GM18499 (cell line): ENCODE measurements around the gene TDRD12.
"Not testable (repeated sequence)": the region's sequence is repeated elsewhere in the genome, so short reads cannot be mapped to it uniquely, and the experiment has no call there.

Source experiments
- ATAC-seq: cut with Tn5 transposase; IDR thresholded peaks from one replicate; pipeline ENCODE4 v1.9.1; 2021; ENCODE audit warnings: moderate number of reproducible peaks; ENCODE audit not compliant: insufficient read depth, unreplicated experiment

The TDRD12 gene

DNA sequence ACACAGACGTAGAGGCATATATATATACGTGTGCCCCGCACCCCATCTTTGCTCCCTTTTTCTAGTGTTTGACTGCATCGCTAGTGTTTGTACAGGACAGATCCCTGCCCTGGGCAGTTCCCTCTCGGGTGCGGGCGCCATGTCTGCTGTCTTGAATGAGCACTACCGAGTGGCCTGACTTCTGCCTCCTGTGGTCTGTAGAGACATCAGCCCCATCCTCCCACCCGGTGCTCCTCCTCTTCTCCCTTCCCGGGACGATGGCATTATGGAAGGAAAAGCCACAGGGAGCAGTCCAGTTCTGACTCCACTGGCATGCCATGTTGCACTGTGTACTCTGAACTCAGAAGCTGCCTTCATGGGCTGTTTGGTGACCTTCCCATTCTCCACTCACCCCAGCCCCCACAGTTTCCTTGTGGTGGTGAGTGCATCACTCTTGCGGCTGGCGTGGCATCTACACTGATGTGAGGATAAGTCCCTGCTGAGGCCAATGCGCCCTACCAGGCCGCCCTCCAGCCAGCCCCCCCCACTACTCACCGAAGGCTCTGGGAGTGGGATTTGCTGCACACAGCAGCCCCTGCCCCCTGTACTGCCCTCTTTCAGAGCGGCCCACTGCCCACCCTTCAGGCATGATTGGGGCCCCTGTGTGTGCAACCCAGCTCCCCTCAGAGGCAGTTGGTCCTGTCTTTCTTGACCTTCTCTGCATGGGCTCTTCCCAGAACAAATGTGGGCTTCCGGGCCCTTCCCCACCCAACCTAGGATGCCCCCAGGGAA, 25.2 kb downstream of the TDRD12 start:
- no peak for ATAC-seq

DNA sequence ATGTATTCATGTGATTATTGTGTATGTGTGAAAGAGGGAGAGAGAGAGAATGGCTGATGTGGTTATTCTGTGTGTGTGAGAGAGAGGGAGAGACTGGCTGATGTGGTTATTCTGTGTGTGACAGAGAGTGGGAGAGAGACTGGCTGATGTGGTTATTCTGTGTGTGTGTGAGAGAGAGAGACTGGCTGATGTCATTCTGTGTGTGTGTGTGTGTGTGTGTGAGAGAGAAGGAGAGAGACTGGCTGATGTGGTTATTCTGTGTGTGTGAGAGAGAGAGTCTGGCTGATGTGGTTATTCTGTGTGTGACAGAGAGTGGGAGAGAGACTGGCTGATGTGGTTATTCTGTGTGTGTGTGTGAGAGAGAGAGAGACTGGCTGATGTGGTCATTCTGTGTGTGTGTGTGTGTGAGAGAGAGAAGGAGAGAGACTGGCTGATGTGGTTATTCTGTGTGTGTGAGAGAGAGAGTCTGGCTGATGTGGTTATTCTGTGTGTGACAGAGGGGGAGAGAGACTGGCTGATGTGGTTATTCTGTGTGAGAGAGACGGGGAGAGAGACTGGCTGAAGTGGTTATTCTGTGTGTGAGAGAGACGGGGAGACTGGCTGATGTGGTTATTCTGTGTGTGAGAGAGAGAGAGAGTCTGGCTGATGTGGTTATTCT, 26.2 kb downstream of the TDRD12 start:
- not testable (repeated sequence) for ATAC-seq

DNA sequence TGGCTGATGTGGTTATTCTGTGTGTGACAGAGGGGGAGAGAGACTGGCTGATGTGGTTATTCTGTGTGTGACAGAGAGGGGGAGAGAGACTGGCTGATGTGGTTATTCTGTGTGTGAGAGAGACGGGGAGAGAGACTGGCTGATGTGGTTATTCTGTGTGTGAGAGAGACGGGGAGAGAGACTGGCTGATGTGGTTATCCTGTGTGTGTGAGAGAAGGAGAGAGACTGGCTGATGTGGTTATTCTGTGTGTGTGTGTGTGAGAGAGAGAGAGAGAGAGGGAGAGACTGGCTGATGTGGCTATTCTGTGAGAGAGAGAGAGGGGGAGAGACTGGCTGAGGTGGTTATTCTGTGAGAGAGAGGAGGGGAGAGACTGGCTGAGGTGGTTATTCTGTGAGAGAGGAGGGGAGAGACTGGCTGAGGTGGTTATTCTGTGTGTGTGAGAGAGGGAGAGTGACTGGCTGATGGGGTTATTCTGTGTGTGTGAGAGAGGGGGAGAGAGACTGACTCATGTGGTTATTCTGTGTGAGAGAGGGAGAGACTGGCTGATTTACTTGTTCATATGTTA, 27.1 kb downstream of the TDRD12 start:
- not testable (repeated sequence) for ATAC-seq

DNA sequence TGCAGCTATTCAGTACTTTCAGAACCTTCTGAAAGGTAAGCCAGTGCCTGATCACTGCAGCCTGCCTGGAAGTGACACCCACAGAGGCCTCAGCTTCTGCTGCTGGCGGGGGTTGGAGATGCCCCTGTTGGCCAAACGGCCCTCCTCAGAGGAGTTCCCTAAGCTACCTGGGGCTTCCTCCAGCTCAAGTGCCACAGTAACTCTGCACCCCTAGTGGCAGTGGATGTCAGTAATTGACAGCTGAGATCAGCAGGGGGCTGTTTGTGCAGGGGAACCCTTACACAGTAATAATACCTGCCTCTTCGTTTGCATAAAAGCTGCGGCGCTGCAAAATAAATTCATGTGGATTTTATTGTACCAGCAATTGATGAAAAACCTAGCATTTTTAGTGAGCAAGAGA, 28.9 kb downstream of the TDRD12 start:
- ATAC-seq, result no peak

DNA sequence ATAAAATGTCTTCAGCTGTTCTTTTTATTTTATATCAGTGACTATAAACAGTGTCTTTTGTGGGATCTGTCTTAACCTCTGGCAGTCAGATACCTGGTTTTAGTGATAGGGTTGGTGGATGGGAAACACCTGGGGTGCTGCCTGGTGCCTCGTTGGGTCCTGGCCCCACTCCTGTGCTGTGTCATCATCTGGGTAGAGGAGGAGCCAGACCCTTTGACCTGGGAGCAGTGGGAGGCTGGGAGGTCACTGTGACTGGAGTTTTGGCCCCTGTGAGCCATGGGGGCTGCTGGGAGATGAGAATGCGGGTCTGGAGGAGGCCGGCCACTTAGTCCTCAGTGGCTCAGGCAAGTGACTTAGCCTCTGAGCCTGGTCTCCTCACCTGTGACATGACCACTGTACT, 29.4 kb downstream of the TDRD12 start:
- ATAC-seq, result no peak

DNA sequence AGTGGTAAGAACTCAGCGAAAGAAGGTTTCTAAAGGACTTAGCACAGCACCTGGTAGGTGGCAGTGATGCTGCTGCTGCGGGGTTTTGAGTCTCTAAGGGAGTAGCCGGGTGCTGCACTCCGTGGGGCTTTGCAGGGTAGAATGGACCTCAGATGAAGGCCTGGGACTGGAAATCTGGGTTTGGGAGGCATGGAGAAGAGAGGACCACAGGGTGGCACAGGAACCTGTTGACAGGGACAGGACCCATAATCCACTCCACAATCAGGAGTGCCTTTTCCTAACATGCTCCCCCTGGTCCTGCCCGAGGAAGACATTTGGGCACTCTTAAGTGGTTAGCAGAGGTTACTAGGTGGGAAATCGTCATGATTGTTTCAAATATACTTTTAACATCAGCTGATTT, 29.8 kb downstream of the TDRD12 start:
- ATAC-seq, result no peak

DNA sequence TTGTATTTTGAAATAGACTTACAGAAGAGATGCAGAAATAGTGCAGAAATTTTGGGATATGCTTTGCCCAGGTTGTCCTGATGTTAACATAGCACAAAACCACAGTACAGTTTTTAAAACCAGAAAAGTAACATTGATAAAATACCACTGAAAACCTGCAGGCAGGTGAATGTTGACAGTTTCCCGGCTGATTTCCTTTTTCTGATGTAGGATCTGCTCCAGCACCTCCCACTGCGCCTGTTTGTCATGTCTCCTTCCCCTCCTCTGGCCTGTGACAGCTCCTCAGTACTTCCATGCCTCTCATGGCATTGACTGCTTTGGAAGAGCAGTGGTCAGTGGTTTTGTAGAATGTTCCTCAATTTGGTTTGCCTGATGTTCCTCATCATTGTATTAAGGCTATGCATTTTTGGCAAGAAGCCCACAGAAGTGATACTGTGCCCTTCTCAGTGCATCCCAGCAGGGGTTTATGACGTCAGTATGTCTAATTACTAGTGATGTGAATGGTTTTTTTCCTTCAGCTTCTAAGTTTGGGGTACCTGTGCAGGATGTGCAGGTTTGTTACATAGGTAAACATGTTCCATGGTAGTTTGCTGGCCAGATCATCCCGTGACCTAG, 31.0 kb downstream of the TDRD12 start:
- ATAC-seq, result no peak

DNA sequence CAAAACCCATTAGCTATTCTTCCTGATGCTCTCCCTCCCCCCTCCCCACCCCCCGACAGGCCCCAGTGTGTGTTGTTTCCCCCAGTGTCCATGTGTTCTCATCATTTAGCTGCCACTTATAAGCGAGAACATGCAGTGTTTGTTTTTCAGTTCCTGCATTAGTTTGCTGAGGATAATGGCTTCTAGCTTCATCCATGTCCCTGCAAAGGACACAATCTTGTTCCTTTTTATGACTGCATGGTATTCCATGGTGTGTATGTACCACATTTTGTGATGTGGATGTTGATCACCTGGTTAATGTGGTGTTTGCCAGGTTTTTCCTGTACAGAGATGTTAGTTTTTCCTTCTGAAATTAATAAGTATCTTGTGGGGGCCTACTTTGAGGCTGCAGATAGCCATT, 31.5 kb downstream of the TDRD12 start:
- no peak for ATAC-seq

DNA sequence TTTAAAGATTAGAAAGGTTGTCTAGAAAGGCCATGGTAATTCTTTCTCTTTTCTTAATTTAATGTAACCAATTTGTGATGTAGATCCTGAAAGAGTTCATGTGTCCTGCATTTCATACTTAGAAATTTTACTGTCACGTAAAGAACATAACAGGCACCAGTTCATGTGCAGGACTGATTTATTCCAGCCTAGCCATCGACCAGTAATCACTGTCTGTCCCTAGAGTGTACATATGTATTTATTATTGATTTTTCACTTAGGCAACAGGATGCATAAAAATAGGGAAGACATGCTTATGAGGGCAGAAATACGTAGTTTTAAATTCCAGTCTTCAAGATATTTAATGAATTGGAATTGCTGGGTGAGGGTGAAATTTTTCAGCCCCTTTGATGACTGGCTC, 37.6 kb downstream of the TDRD12 start:
- no peak for ATAC-seq

DNA sequence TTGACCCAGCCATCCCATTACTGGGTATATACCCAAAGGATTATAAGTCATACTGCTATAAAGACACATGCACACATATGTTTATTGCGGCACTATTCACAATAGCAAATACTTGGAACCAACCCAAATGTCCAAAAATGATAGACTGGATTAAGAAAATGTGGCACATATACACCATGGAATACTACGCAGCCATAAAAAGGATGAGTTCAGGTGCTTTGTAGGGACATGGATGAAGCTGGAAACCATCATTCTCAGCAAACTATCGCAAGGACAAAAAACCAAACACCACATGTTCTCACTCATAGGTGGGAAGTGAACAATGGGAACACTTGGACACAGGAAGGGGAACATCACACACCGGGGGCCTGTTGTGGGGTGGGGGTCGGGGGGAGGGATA, 45.8 kb downstream of the TDRD12 start:
- not testable (repeated sequence) for ATAC-seq

DNA sequence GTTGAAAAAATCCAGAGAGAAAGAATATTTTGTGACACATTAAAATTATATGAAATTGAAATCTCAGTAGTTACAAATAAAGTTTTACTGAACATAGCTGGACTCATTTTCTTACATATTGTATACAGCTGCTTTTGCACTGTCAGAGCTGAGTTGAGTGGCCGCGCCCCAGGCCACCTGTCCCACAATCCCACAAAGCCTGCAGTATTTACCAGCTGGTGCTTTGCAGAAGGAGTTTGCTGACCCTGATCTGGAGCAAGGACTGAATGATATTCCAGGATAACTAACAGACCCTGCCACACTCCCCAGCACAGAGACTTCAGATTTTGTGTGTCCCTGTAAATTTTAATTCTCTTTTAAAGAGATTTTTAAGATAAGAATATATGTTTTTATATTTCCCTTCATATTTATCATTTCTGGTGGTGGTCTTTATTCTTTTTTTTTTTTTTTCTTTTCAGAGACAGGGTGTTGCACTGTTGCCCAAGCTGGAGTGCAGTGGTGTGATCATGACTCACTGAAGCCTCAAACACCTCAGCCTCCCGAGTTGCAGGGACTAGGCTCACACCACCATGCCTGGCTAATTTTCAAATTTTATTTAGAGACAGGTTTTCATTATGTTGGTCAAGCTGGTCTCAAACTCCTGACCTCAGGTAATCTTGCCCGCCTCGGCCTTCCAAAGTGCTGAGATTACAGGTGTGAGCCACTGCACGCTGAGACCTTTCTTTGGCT, 48.5 kb downstream of the TDRD12 start:
- ATAC-seq, result no peak

DNA sequence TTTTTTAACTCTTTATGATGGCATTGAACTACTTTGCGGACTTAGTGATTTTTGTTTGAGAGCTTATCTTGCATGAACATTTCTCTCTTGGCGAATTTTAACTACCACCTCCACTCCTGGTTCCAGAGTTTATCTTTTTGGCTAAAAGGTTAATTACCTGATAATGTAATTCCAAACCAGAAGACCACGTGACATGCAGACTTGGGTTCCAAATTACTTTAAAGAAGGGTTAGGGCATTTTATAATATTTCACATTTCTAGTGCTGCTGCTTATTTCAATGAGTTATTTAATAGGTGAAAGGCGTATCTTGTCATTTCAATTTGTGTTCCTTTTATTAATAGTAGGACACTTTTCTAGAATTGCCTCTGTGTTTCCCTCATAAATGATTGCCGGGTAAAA, 52.0 kb downstream of the TDRD12 start:
- ATAC-seq, result no peak

DNA sequence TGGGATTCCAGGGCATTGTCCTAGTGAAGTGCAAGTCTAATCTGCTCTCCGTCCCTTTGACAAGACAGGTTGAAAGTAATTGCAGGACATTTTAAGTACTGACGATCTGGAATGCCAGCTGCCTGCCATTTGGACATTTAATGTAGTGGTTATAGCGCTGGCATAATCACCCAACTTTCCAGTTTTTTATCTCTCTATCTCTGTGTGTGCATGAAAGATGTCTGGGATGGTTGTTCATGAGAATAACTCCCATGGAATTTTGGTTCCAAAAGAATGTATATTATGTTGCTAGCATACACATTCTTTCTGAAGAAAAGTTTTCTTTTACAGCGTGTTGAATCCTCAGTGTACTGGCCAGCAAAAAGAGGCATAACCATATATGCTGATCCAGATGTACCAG, 53.6 kb downstream of the TDRD12 start:
- ATAC-seq, result no peak

DNA sequence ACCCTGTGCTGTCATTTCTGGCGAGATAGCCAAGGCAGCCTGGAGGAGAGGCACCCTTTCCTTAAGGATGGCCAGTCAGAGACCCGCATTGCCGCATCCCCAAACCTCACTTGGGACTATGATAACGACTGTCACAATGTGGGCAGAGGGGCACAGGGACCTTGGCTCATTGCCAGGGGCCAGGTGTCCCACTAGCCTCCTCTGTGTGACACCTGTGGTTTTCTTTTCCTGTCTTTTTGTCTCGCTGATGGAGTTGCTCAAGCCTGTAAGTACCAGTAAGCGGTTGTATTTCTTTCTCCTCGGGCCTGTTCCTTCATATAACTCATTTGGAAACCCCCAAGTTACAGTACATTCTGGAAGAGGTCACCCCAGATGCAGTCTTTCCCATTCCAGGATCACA, 59.5 kb downstream of the TDRD12 start:
- ATAC-seq, result no peak

DNA sequence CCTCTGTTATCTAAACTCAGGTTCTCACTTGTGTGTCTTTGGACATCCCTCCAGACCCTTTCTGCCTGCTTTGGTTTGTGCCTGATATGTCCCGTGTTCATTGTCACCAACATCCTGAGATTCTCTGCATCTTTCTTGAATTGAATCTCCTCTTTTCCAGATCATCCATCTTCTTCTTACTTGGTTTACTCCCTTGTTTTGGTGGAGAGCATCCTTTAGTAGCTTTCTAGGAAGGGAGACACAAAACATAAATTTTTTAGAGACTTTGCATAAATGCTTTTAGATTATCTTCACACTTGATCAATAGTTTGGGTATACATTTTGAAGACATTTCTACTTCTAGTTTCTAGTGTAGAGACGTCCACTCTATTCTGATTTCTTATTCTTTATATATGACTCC, 61.7 kb downstream of the TDRD12 start:
- no peak for ATAC-seq

DNA sequence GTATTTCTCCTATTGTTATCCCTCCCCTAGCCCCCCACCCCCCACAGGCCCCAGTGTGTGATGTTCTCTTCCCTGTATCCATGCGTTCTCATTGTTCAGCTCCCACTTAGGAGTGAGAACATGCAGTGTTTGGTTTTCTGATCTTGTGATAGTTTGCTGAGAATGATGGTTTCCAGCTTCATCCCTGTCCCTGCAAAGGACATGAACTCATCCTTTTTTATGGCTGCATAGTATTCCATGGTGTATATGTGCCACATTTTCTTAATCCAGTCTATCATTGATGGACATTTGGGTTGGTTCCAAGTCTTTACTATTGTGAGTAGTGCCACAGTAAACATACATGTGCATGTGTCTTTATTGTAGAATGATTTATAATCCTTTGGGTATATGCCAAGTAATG, 62.5 kb downstream of the TDRD12 start:
- ATAC-seq, result not testable (repeated sequence)

DNA sequence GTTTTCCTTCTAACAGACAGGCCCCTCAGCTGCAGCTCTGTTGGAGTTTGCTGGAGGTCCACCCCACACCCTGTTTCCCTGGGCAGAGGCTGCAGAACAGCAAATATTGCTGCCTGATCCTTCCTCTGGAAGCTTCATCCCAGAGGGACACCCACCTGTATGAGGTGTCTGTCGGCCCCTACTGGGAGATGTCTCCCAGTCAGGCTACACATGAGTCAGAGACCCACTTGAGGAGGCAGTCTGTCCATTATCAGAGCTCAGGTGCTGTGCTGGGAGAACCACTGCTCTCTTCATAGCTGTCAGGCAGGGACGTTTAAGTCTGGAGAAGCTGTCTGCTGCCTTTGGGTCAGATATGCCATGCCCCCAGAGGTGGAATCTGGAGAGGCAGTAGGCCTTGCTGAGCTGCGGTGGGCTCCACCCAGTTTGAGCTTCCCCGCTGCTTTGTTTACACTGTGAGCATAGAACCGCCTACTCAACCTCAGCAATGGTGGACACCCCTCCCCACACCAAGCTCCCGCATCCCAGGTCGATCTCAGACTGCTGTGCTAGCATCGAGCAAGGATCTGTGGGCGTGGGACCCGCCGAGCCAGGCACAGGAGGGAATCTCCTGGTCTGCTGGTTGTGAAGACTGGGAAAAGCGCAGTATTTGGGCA, 67.7 kb downstream of the TDRD12 start:
- ATAC-seq, result not testable (repeated sequence)

DNA sequence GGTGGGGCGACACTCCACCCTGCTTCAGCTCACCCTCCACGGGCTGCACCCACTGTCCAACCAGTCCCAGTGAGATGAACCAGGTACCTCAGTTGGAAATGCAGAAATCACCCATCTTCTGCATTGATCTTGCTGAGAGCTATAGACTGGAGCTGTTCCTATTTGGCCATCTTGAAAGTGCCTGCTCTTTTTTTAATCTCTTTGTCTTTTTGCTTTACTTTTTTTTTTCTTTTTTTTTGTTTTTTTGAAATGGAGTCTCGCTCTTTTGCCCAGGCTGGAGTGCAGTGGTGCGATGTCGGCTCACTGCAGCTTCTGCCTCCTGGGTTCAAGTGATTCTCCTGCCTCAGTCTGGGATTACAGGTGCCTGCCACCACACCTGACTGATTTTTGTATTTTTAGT, 68.3 kb downstream of the TDRD12 start:
- ATAC-seq, result not testable (repeated sequence)

DNA sequence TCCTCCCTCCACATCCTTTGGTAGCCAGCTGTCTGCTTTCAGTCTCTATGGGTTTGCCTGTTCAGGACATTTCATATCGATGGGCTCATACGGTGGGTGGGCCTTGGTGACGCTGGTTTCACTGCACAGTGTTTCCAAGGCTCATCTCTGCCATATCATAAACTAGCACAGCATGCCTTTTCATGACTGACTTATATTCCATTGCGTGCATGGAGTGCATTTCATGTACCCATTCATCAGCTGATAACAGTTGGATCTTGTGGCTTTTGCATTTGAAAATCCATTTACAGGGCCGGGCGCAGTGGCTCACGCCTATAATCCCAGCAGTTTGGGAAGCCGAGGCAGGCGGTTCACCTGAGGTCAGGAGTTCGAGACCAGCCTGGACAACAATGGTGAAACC, 69.9 kb downstream of the TDRD12 start:
- no peak for ATAC-seq

DNA sequence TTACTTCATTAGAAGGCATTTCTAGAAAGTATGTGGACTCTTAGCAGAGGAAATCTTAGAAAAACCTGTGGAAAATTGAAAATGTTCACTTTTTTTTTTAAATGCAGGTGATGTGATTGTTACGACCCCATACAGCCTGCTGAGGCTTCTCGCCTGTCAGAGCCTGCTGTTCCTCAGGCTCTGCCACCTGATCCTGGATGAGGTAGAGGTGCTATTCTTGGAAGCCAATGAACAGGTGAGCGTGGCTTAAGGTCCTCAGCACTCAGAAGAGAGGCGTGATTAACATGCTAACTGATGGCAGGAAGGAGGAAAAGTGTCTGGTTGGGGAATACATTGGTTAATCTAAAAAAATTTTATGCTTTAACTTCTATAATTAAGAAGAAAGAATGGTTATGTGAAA, 78.6 kb downstream of the TDRD12 start:
- ATAC-seq, result no peak
